C4-2B (cell line): ENCODE data around the gene CPT1C.

ENCODE experiments used
- CTCF ChIP-seq: fragments of 450-650 bp; conservative IDR thresholded peaks from 2 replicates; pipeline ENCODE4 v1.5.1; 2017; ENCODE audit warnings: mild to moderate bottlenecking
- ZFX ChIP-seq: fragments of 450-650 bp; IDR thresholded peaks from 2 replicates; pipeline ENCODE4 v1.6.1; 2017

- TF ChIP-seq CTCF, result no peak
- no peak for TF ChIP-seq ZFX
Observed at GRCh38 chr19:49752701-49753100, 61.8 kb downstream of the CPT1C start.
